ENCODE data around the gene CSRP2.

Gene CSRP2

DNA sequence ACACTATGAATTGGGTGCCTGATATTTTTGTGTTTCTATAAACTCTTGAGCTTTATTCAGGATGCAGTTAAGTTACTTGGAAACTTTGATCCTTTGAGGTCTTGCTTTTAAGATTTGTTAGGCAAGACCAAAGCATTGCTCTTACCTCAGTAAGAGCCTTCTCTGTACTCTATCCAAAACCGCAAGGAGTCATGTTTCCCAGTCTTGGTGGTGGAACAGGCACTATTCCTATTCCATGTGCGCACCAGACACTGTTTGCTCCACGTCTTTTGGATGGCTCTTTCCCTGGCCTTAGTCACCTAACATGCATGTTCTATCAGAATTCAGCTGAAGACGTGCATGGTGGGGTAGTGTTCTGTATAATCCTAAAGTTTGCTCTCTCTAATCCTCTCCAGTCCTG is 23.5 kb downstream of the CSRP2 start:
- H3K4me3 ChIP-seq (ENCODE audit: low read depth in 1 of 2, low read length in 2 of 2): no peak overlapping the region
- H3K36me3 ChIP-seq (ENCODE audit: control insufficient read depth in 1 of 2, insufficient read depth in 2 of 2, low read length in 2 of 2): peaks cover 14 to 42% of the 10 kb centered on the region in 2 donors
- no peaks in the 10 kb centered on the region for H3K4me1 ChIP-seq (ENCODE audit: control insufficient read depth in 1 of 2, insufficient read depth in 2 of 2, low read length in 2 of 2)
- peaks cover 8% of the 10 kb centered on the region in 2 donors for H3K9me3 ChIP-seq (ENCODE audit: control insufficient read depth in 1 of 2, low read length in 2 of 2)
- no peak overlapping the region for H3K27ac ChIP-seq (ENCODE audit: low read length)
- no peaks in the 10 kb centered on the region for H3K27me3 ChIP-seq (ENCODE audit: low read depth, low read length)

DNA sequence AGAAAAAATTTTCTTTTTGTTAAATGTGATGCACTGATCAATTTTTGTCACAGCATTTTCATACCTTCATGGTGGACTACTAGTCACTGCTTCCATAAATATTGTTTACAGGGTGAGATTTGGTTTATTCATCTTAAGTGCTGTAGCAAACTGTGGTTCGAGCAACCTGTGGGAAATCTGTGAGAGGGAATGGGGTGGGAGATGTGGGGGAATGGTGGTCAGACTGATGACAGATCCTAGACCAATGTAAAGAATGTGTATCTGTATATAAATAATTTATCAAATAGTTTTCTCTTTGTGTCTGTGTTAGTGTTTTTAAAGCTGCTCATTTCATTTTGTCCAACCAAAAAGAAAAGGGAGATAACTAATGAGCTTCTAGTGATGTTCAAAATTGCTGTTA is 26.7 kb downstream of the CSRP2 start:
- H3K4me1 ChIP-seq (ENCODE audit: control insufficient read depth in 1 of 2, insufficient read depth in 2 of 2, low read length in 2 of 2): no peaks in the 10 kb centered on the region
- no peaks in the 10 kb centered on the region for H3K27me3 ChIP-seq (ENCODE audit: low read depth, low read length)
- H3K27ac ChIP-seq (ENCODE audit: low read length): no peak overlapping the region
- H3K4me3 ChIP-seq (ENCODE audit: low read depth in 1 of 2, low read length in 2 of 2): no peak overlapping the region
- H3K36me3 ChIP-seq (ENCODE audit: control insufficient read depth in 1 of 2, insufficient read depth in 2 of 2, low read length in 2 of 2): peaks cover 14 to 44% of the 10 kb centered on the region in 2 donors
- peaks cover 6 to 8% of the 10 kb centered on the region in 2 donors for H3K9me3 ChIP-seq (ENCODE audit: control insufficient read depth in 1 of 2, low read length in 2 of 2)

DNA sequence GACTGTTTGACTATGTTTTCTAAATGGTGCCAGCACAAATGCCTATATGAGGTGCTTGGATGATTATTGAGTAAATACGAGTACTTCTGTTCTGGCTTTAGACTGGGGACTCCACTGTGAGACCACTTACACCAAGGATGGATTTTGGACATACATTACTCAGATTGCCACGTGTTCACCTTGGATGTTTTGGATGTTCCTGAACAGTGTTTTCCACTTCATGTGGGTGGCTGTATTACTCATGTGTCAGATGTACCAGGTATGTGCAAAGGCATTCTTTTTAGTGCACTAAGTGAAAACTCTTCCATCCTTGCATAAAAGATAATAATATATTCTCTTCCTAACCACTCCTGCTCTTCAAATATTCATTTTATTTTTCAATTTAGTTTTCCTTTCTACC is 30.7 kb downstream of the CSRP2 start:
- H3K27me3 ChIP-seq (ENCODE audit: low read depth, low read length): no peaks in the 10 kb centered on the region

DNA sequence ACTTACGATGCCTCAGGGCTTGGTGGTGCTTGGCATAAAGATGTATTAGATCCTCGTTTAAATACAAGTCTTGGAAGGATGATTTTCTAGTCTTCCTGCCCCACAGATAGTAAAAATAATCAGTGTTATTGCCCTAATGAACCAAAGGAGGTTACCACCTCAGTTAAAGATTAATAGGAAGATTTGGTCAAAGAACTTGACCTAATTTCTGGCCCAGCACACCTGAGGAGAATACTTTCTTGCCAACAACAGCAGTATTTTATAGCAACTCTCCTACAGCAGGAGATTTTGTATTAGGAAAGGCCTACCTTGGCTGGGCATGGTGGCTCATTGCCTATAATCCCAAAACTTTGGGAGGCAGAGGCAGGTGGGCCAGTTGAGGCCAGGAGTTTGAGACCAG is 31.6 kb downstream of the CSRP2 start:
- Histone ChIP-seq H3K27ac (ENCODE audit: low read length) (no peak overlapping the region), H3K9me3 (ENCODE audit: control insufficient read depth in 1 of 2, low read length in 2 of 2) (no peaks in the 10 kb centered on the region), H3K27me3 (ENCODE audit: low read depth, low read length) (no peaks in the 10 kb centered on the region), H3K4me1 (ENCODE audit: control insufficient read depth in 1 of 2, insufficient read depth in 2 of 2, low read length in 2 of 2) (no peaks in the 10 kb centered on the region), H3K4me3 (ENCODE audit: low read depth in 1 of 2, low read length in 2 of 2) (no peak overlapping the region), H3K36me3 (ENCODE audit: control insufficient read depth in 1 of 2, insufficient read depth in 2 of 2, low read length in 2 of 2) (peaks cover 7 to 35% of the 10 kb centered on the region in 2 donors)

More for the DNA sequence above, 30.7 kb downstream of the CSRP2 start:
- H3K36me3 ChIP-seq (ENCODE audit: control insufficient read depth in 1 of 2, insufficient read depth in 2 of 2, low read length in 2 of 2): peaks cover 7 to 32% of the 10 kb centered on the region in 2 donors
- H3K4me1 ChIP-seq (ENCODE audit: control insufficient read depth in 1 of 2, insufficient read depth in 2 of 2, low read length in 2 of 2): no peaks in the 10 kb centered on the region
- no peak overlapping the region for H3K27ac ChIP-seq (ENCODE audit: low read length)
- no peaks in the 10 kb centered on the region for H3K9me3 ChIP-seq (ENCODE audit: control insufficient read depth in 1 of 2, low read length in 2 of 2)
- H3K4me3 ChIP-seq (ENCODE audit: low read depth in 1 of 2, low read length in 2 of 2): no peak overlapping the region

DNA sequence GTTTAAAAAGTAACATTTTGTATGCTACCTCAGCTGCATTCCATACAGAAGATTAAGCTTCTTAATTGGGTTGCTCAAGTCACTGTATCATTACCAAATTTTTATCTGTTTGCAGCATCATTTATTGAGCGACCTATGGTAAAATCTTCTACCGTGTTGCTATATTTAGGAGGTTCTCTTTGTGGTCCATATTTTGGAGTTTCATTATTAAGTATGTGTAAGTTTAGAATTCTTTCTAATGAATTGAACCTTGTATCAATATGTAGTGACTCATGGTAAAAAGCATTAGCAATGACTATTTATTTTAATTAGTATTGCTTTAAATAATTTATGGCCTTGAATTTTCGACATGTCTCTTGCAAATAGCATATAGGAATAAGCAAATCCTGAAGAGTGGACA is 42.2 kb downstream of the CSRP2 start:
- Histone ChIP-seq H3K27ac (ENCODE audit: low read length) (no peak overlapping the region), H3K4me1 (ENCODE audit: control insufficient read depth in 1 of 2, insufficient read depth in 2 of 2, low read length in 2 of 2) (no peaks in the 10 kb centered on the region), H3K36me3 (ENCODE audit: control insufficient read depth in 1 of 2, insufficient read depth in 2 of 2, low read length in 2 of 2) (peaks cover 4 to 17% of the 10 kb centered on the region in 2 donors), H3K27me3 (ENCODE audit: low read depth, low read length) (no peaks in the 10 kb centered on the region), H3K9me3 (ENCODE audit: control insufficient read depth in 1 of 2, low read length in 2 of 2) (peaks cover 0 to 3% of the 10 kb centered on the region in 2 donors), H3K4me3 (ENCODE audit: low read depth in 1 of 2, low read length in 2 of 2) (no peak overlapping the region)

DNA sequence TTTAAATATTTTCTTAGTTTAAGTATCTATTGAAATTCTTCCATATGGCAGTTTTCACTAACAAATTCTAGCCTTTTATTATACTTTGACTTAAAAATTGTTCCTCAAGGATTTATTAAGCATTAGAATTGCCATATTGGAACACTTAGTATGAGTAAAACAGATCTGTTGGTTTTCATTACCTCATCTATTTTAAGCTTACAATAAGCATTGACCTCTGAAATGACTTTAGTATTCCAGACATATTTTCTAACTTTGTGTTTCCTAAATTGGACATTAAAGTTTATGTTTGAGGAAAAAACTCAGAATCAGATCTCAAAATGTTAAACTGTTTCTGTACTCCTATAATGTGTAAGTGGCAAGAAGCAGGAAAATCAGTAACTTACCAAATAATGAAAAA is 48.4 kb downstream of the CSRP2 start:
- H3K36me3 ChIP-seq (ENCODE audit: control insufficient read depth in 1 of 2, insufficient read depth in 2 of 2, low read length in 2 of 2): peaks cover 4 to 39% of the 10 kb centered on the region in 2 donors
- H3K27me3 ChIP-seq (ENCODE audit: low read depth, low read length): no peaks in the 10 kb centered on the region
- peaks cover 0 to 3% of the 10 kb centered on the region in 2 donors for H3K9me3 ChIP-seq (ENCODE audit: control insufficient read depth in 1 of 2, low read length in 2 of 2)
- H3K4me1 ChIP-seq (ENCODE audit: control insufficient read depth in 1 of 2, insufficient read depth in 2 of 2, low read length in 2 of 2): no peaks in the 10 kb centered on the region
- H3K27ac ChIP-seq (ENCODE audit: low read length): no peak overlapping the region
- H3K4me3 ChIP-seq (ENCODE audit: low read depth in 1 of 2, low read length in 2 of 2): no peak overlapping the region

DNA sequence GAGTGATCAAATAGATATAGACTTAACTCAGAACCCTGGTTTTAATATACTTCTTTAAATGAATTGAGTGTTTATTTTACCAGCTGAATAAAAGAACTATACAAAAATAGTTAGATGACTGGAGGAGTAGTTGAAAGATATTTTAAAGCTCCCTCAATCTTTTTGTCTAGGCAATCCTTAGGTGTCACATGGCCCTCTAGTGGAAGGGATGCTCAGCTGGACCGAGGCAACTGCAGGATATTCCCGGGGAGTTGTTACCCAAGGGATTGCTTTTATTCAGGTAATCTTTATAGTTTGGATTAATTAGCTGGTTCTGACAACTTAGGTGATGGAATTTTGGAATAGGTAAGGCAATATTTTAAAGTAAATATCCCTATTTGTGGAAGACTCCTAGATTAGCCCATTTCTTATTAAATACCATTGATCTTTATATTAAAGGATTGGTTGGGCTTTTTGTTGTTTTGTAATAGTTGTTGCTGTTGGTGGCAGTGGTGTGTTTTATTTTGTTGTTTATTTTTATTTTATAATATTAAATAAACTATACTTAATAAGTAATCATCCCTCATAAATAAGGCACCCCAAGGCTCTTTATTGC is 57.8 kb downstream of the CSRP2 start:
- peaks cover 3 to 16% of the 10 kb centered on the region in 2 donors for H3K36me3 ChIP-seq (ENCODE audit: control insufficient read depth in 1 of 2, insufficient read depth in 2 of 2, low read length in 2 of 2)
- no peaks in the 10 kb centered on the region for H3K9me3 ChIP-seq (ENCODE audit: control insufficient read depth in 1 of 2, low read length in 2 of 2)
- no peaks in the 10 kb centered on the region for H3K27me3 ChIP-seq (ENCODE audit: low read depth, low read length)
- no peaks in the 10 kb centered on the region for H3K4me1 ChIP-seq (ENCODE audit: control insufficient read depth in 1 of 2, insufficient read depth in 2 of 2, low read length in 2 of 2)
- H3K27ac ChIP-seq (ENCODE audit: low read length): no peak overlapping the region
- H3K4me3 ChIP-seq (ENCODE audit: low read depth in 1 of 2, low read length in 2 of 2): no peak overlapping the region

DNA sequence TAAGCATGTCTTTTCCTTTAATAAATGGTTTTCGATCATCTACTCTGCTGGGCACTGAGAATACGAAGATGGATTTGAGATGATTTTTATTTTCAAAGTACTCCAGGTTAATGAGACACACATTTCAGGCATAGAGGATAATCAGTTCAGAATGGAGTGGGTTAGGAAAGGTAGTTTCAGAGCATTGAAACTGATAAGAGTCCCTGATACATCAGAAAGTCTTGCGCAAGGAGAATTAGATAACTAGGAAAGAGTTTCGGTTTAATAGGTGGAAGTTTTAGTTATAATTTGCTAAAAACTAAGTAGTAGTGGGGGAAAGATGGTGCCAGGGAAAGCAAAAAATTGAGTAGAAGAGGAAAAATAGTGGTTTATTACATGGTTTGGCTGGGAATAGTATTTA is 64.8 kb downstream of the CSRP2 start:
- H3K4me3 ChIP-seq (ENCODE audit: low read depth in 1 of 2, low read length in 2 of 2): no peak overlapping the region
- H3K27me3 ChIP-seq (ENCODE audit: low read depth, low read length): no peaks in the 10 kb centered on the region
- peaks cover 12 to 16% of the 10 kb centered on the region in 2 donors for H3K36me3 ChIP-seq (ENCODE audit: control insufficient read depth in 1 of 2, insufficient read depth in 2 of 2, low read length in 2 of 2)
- no peak overlapping the region for H3K27ac ChIP-seq (ENCODE audit: low read length)
- no peaks in the 10 kb centered on the region for H3K9me3 ChIP-seq (ENCODE audit: control insufficient read depth in 1 of 2, low read length in 2 of 2)
- no peaks in the 10 kb centered on the region for H3K4me1 ChIP-seq (ENCODE audit: control insufficient read depth in 1 of 2, insufficient read depth in 2 of 2, low read length in 2 of 2)

DNA sequence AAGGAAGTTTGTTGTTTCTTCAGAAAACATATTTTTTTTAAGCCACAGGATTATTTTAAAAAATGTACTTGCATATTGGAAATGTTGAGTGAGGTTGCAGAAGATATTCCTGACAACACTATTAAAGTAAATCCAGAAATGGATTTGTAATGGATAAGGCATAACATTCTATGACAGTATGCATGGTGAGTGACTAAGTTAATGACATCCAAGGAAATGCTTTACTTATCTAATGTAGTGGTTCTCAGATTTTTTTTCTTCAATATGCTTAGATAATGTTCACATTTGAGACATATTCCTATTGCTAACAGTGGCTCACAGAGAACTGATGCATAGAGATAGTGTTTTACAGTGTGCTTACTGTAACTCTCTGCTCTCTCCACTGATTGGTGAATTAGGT is 65.6 kb downstream of the CSRP2 start:
- peaks cover 12 to 19% of the 10 kb centered on the region in 2 donors for H3K36me3 ChIP-seq (ENCODE audit: control insufficient read depth in 1 of 2, insufficient read depth in 2 of 2, low read length in 2 of 2)
- no peak overlapping the region for H3K4me3 ChIP-seq (ENCODE audit: low read depth in 1 of 2, low read length in 2 of 2)
- no peak overlapping the region for H3K27ac ChIP-seq (ENCODE audit: low read length)
- H3K27me3 ChIP-seq (ENCODE audit: low read depth, low read length): no peaks in the 10 kb centered on the region
- no peaks in the 10 kb centered on the region for H3K4me1 ChIP-seq (ENCODE audit: control insufficient read depth in 1 of 2, insufficient read depth in 2 of 2, low read length in 2 of 2)
- no peaks in the 10 kb centered on the region for H3K9me3 ChIP-seq (ENCODE audit: control insufficient read depth in 1 of 2, low read length in 2 of 2)

DNA sequence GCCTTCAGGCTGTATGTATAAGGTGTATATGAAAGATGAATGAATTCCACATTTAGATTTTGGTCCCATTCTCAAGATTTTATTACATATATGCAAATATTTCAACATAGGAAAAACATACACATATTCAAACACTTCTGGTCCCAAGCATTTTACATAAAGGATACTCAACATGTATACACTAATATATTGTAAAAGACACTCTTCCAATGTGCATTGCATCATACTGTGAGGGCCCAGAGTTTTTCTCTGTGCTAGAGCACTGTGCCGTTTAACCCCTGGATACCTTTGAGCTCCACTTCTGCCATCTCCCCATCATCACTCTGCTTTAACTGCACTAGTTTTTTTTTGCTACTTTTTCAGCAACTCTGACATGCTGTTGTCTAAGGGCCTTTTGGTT is 66.8 kb downstream of the CSRP2 start:
- Histone ChIP-seq H3K36me3 (ENCODE audit: control insufficient read depth in 1 of 2, insufficient read depth in 2 of 2, low read length in 2 of 2) (peaks cover 13 to 20% of the 10 kb centered on the region in 2 donors), H3K4me1 (ENCODE audit: control insufficient read depth in 1 of 2, insufficient read depth in 2 of 2, low read length in 2 of 2) (no peaks in the 10 kb centered on the region), H3K27me3 (ENCODE audit: low read depth, low read length) (no peaks in the 10 kb centered on the region), H3K4me3 (ENCODE audit: low read depth in 1 of 2, low read length in 2 of 2) (no peak overlapping the region), H3K27ac (ENCODE audit: low read length) (no peak overlapping the region), H3K9me3 (ENCODE audit: control insufficient read depth in 1 of 2, low read length in 2 of 2) (no peaks in the 10 kb centered on the region)

DNA sequence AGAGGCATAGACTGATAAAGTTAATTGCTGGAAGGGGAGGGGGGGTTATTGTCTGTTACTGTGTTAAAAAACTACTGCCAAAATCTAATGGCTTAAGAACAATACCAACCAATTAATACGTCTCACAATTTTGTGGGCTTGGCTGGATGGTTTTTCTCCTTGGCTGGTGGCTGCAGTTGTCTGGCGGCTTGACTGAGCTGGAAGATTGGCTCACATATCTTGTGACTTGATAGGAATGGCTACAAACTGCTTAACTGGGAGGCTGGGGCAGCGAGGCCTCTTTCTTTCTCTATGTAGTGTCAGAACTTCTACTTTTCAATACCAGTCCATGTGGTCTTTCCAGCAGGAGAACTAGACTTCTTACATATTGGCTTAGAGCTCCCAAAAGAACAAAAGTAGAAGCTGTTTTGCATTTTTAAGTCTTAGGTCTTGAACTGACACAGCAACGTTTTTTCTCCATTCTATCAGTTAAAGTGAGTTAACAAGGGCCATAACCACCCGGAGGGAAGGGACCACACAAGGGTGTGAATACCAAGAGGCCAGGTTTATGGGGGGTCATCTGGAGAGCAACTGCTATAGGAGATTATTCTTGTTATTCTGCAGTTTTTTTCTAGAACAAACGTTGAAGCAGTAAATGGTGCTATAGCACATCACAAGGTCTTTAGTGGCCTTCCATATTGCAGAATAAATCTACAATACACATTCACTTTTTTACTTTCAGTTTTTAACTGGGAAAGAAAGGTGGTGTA is 68.0 kb downstream of the CSRP2 start:
- Histone ChIP-seq H3K4me1 (ENCODE audit: control insufficient read depth in 1 of 2, insufficient read depth in 2 of 2, low read length in 2 of 2) (no peaks in the 10 kb centered on the region), H3K9me3 (ENCODE audit: control insufficient read depth in 1 of 2, low read length in 2 of 2) (no peaks in the 10 kb centered on the region), H3K27ac (ENCODE audit: low read length) (no peak overlapping the region), H3K27me3 (ENCODE audit: low read depth, low read length) (no peaks in the 10 kb centered on the region), H3K4me3 (ENCODE audit: low read depth in 1 of 2, low read length in 2 of 2) (no peak overlapping the region), H3K36me3 (ENCODE audit: control insufficient read depth in 1 of 2, insufficient read depth in 2 of 2, low read length in 2 of 2) (peaks cover 18% of the 10 kb centered on the region in 2 donors)

Measured in muscle layer of duodenum (tissue), 2 donors.